Measurements from ENCODE around the gene TRERF1.
A peak's percentile ranks its signal among the peaks of the same experiment; 100 is the strongest.

Gene TRERF1

GRCh38 chr6:42297661-42298060, 154.1 kb downstream of the TRERF1 start:
- H3K4me3 ChIP-seq (ENCODE audit: low read length), result no peak overlapping the region
- DNase-seq (ENCODE audit: low read depth), result no peak
- no peak for TF ChIP-seq CTCF (conservative IDR thresholded peaks at IDR 0.05; ENCODE audit: low read depth, low read length)

GRCh38 chr6:42296614-42297013, 155.1 kb downstream of the TRERF1 start:
- no peak for DNase-seq (ENCODE audit: low read depth)
- no peak overlapping the region for H3K4me3 ChIP-seq (ENCODE audit: low read length)
- no peak for TF ChIP-seq CTCF (conservative IDR thresholded peaks at IDR 0.05; ENCODE audit: low read depth, low read length)

- no peak for TF ChIP-seq CTCF (conservative IDR thresholded peaks at IDR 0.05; ENCODE audit: low read depth, low read length)
Observed at GRCh38 chr6:42295677-42296076, 156.0 kb downstream of the TRERF1 start.

GRCh38 chr6:42295181-42295580, 156.5 kb downstream of the TRERF1 start:
- no peak for DNase-seq (ENCODE audit: low read depth)
- TF ChIP-seq CTCF (conservative IDR thresholded peaks at IDR 0.05; ENCODE audit: low read depth, low read length), result no peak

More at GRCh38 chr6:42295677-42296076, 156.0 kb downstream of the TRERF1 start:
- DNase-seq (ENCODE audit: low read depth), result no peak
- no peak overlapping the region for H3K4me3 ChIP-seq (ENCODE audit: low read length)

GRCh38 chr6:42294759-42295158, 157.0 kb downstream of the TRERF1 start:
- no peak for TF ChIP-seq CTCF (conservative IDR thresholded peaks at IDR 0.05; ENCODE audit: low read depth, low read length)
- no peak for DNase-seq (ENCODE audit: low read depth)

More at GRCh38 chr6:42295181-42295580, 156.5 kb downstream of the TRERF1 start:
- no peak overlapping the region for H3K4me3 ChIP-seq (ENCODE audit: low read length)

GRCh38 chr6:42293386-42293977, 158.2 kb downstream of the TRERF1 start:
- no peak for DNase-seq (ENCODE audit: low read depth)
- no peak for TF ChIP-seq CTCF (conservative IDR thresholded peaks at IDR 0.05; ENCODE audit: low read depth, low read length)
- no peak overlapping the region for H3K4me3 ChIP-seq (ENCODE audit: low read length)

More at GRCh38 chr6:42294759-42295158, 157.0 kb downstream of the TRERF1 start:
- H3K4me3 ChIP-seq (ENCODE audit: low read length), result no peak overlapping the region

GRCh38 chr6:42292004-42292740, 159.6 kb downstream of the TRERF1 start:
- no peak for TF ChIP-seq CTCF (conservative IDR thresholded peaks at IDR 0.05; ENCODE audit: low read depth, low read length)
- no peak overlapping the region for H3K4me3 ChIP-seq (ENCODE audit: low read length)
- DNase-seq (ENCODE audit: low read depth), result peak; percentile 37

Measured in retinal pigment epithelial cell (primary cell).